Vagina (tissue), 2 donors: Measurements from ENCODE around the gene MAB21L4.

Source experiments
- CTCF ChIP-seq, 3 experiments: fragments of 450-650 bp in 2 of 3; fragments of 200-600 bp in 1 of 3; sonication (generic) in 1 of 3; IDR thresholded peaks; one replicate each; pipeline ENCODE4 v1.5.1; 2017 to 2019; ENCODE audit warnings: antibody characterized with exemption in 3 of 3, mild to moderate bottlenecking in 2 of 3, moderate library complexity in 2 of 3
- POLR2AphosphoS5 ChIP-seq, 2 donors: sonication (generic); formaldehyde crosslinking; IDR thresholded peaks; one replicate each; pipeline ENCODE4 v1.9.0; 2017; ENCODE audit warnings: antibody characterized with exemption in 2 of 2, mild to moderate bottlenecking in 2 of 2, low read depth in 1 of 2; ENCODE audit not compliant: insufficient read depth in 1 of 2

- TF ChIP-seq POLR2AphosphoS5 (IDR thresholded peaks at IDR 0.05; ENCODE audit: insufficient read depth in 1 of 2, low read depth in 1 of 2) (no peak), CTCF (IDR thresholded peaks at IDR 0.05) (no peak)
Observed at GRCh38 chr2:240919161-240919781, 23.3 kb upstream of the MAB21L4 start.
